ENCODE data around the gene IFNL1. TPM values are rescaled to one million over a fixed set of nuclear protein-coding genes. Genes with fewer than 3 reads are reported as not detected.

The IFNL1 gene
- total RNA-seq, 1 donor from 2014 or later = not detected

DNA sequence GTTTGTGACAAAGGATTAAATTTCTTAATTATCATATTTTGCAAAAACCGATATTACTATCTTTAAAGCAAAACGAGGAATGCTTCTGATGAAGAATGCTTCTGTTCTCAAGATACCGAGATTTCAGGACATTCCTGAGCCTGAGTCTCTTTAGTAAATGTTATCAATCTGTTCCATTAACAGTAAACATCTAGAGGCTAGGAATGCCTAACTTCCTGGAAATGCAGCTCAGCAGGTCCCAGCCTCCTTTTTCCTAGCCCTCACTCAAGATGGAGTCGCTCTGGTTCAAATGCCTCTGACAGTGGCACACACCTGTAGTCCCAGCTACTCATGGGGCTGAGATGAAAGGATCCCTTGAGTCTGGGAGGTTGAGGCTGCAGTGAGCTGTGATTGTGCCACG lies 45.1 kb upstream of the IFNL1 start:
- TF ChIP-seq, protein P1, sequence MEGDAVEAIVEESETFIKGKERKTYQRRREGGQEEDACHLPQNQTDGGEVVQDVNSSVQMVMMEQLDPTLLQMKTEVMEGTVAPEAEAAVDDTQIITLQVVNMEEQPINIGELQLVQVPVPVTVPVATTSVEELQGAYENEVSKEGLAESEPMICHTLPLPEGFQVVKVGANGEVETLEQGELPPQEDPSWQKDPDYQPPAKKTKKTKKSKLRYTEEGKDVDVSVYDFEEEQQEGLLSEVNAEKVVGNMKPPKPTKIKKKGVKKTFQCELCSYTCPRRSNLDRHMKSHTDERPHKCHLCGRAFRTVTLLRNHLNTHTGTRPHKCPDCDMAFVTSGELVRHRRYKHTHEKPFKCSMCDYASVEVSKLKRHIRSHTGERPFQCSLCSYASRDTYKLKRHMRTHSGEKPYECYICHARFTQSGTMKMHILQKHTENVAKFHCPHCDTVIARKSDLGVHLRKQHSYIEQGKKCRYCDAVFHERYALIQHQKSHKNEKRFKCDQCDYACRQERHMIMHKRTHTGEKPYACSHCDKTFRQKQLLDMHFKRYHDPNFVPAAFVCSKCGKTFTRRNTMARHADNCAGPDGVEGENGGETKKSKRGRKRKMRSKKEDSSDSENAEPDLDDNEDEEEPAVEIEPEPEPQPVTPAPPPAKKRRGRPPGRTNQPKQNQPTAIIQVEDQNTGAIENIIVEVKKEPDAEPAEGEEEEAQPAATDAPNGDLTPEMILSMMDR (IDR thresholded peaks at IDR 0.05; ENCODE audit: partially characterized antibody, unreplicated experiment) = no peak
- peaks cover 2% of the 10 kb centered on the region for H3K9me3 Mint-ChIP-seq (ENCODE audit: unreplicated experiment)
- H3K27ac Mint-ChIP-seq (ENCODE audit: unreplicated experiment) = no peak overlapping the region
- no peaks in the 10 kb centered on the region for H3K4me1 Mint-ChIP-seq (ENCODE audit: low read depth, unreplicated experiment)
- no peak overlapping the region for H3K4me3 Mint-ChIP-seq (ENCODE audit: unreplicated experiment)
- no peak for DNase-seq
- H3K36me3 Mint-ChIP-seq (ENCODE audit: unreplicated experiment) = no peaks in the 10 kb centered on the region
- peaks cover 6% of the 10 kb centered on the region for H3K27me3 Mint-ChIP-seq (ENCODE audit: unreplicated experiment)

DNA sequence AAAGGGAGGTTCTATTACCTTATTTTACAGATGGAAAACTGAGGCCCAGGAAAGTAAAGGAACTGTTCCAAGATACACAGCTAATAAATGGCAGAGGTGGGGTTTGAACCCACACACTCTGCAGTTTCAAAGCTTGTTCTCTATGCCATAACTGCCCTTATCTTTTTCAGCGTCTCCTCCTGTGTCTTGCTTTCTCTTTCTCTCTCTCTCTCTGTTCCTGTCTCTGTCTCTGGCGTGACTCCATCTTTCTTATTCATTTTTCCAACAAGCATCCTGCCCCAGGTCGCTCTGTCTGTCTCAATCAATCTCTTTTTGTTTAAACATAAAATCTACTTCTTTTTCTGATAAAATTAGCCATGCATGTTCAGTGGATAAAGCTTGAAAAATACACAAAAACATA lies 44.4 kb upstream of the IFNL1 start:
- no peak for DNase-seq
- TF ChIP-seq, protein P1 (IDR thresholded peaks at IDR 0.05; ENCODE audit: partially characterized antibody, unreplicated experiment) = no peak
- no peaks in the 10 kb centered on the region for H3K36me3 Mint-ChIP-seq (ENCODE audit: unreplicated experiment)
- H3K9me3 Mint-ChIP-seq (ENCODE audit: unreplicated experiment) = peaks cover 2% of the 10 kb centered on the region
- no peak overlapping the region for H3K27ac Mint-ChIP-seq (ENCODE audit: unreplicated experiment)
- H3K27me3 Mint-ChIP-seq (ENCODE audit: unreplicated experiment) = peaks cover 6% of the 10 kb centered on the region
- H3K4me3 Mint-ChIP-seq (ENCODE audit: unreplicated experiment) = no peak overlapping the region
- no peaks in the 10 kb centered on the region for H3K4me1 Mint-ChIP-seq (ENCODE audit: low read depth, unreplicated experiment)

DNA sequence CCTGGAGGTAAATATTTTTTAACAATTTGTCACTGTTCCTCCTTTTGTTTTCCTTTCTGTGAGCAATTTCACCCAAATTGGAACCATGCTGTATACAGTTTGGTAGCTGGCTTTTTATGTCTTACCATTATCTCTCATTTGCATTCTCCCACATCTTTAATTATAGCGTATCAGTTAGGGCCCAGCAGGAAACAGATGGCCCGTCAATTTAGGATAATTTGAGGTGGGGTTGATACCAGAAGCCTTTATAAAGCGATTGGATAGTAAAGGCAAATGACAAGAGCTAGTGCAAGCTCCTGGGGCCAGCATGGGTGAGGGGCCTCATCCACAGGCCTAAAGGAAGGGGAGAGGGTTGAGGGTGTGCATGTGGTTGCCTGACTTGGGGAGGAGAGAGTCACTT lies 43.7 kb upstream of the IFNL1 start:
- DNase-seq = no peak
- no peaks in the 10 kb centered on the region for H3K4me1 Mint-ChIP-seq (ENCODE audit: low read depth, unreplicated experiment)
- peaks cover 4% of the 10 kb centered on the region for H3K9me3 Mint-ChIP-seq (ENCODE audit: unreplicated experiment)
- TF ChIP-seq, protein P1 (IDR thresholded peaks at IDR 0.05; ENCODE audit: partially characterized antibody, unreplicated experiment) = no peak
- no peaks in the 10 kb centered on the region for H3K36me3 Mint-ChIP-seq (ENCODE audit: unreplicated experiment)
- no peak overlapping the region for H3K27ac Mint-ChIP-seq (ENCODE audit: unreplicated experiment)
- H3K27me3 Mint-ChIP-seq (ENCODE audit: unreplicated experiment) = peaks cover 6% of the 10 kb centered on the region
- H3K4me3 Mint-ChIP-seq (ENCODE audit: unreplicated experiment) = no peak overlapping the region

DNA sequence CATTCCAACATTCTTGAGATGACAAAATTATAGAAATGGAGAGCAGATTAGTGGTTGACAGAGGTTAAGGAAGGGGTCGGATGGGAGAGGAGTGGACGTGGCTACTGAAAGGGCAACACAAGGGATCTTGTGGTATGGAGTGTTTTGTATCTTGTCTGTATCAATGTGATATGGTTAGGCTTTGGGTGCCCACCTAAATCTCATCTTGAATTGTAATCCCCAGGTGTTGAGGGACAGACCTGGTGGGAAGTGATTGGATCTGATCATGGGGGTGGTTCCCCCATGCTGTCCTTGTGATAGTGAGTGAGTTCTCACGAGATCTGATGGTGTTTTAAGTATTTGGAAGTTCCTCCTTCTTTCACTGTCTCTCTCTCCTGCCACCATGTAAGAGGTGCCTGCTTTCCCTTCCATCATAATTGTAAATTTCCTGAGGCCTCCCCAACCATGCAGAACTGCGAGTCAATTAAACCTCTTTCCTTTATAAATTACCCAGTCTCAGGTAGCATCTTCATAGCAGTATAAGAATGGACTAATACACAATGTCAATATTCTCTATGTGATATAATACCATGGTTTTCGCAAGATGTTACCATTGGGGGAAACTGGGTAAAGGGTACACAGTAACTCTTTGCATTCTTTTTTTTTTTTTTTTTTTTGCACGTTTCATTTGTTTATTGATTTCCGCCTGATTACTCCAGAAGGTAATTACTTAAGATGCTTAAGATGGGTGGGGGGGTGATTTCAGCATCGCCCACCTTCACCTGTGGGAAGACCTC lies 42.6 kb upstream of the IFNL1 start:
- Mint-ChIP-seq H3K4me3 (ENCODE audit: unreplicated experiment) (no peak overlapping the region), H3K27ac (ENCODE audit: unreplicated experiment) (no peak overlapping the region), H3K36me3 (ENCODE audit: unreplicated experiment) (no peaks in the 10 kb centered on the region), H3K4me1 (ENCODE audit: low read depth, unreplicated experiment) (no peaks in the 10 kb centered on the region), H3K9me3 (ENCODE audit: unreplicated experiment) (peaks cover 4% of the 10 kb centered on the region), H3K27me3 (ENCODE audit: unreplicated experiment) (peaks cover 6% of the 10 kb centered on the region)
- no peak for DNase-seq
- TF ChIP-seq, protein P1 (IDR thresholded peaks at IDR 0.05; ENCODE audit: partially characterized antibody, unreplicated experiment) = no peak

DNA sequence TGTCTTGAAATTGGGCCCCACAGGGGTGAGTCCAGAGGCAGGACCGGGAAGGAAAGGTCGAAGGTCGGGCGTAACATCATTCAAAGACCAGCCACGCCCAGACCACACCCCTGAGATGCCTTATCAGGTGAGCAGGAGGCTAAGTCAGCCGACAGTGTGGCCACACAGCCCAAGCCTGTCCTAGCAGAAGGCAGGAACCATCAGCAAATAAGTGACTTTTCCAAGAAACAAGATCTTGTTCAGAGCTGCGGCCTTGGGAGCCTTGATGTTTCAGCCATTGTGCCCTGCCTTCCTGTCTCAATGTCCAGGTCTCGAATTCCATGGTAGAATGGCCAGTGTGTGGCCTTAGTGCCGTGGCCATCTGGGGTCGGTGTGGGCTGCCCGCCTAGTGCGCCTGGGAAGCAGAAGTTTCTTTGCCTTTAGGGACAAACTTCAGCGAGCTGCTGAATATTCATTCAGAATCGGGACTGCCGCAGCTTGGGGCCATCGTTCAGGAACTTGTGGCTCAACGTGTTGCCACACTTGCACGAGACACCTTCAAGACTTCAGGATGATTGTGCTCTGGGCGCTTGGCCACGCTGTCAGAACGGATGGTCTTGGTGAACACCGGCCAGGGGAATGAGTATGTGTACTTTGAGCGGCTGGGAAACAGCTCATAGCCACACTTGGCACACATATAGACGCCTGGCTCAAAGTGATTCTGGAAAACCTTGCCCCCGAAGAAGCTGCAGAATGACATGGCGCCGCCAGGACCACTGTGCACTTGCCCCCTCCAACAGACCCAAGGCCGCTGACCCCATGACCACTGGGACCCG lies 41.5 kb upstream of the IFNL1 start:
- TF ChIP-seq, protein P1 (IDR thresholded peaks at IDR 0.05; ENCODE audit: partially characterized antibody, unreplicated experiment) = no peak
- H3K4me3 Mint-ChIP-seq (ENCODE audit: unreplicated experiment) = no peak overlapping the region
- no peak for DNase-seq
- no peak overlapping the region for H3K27ac Mint-ChIP-seq (ENCODE audit: unreplicated experiment)
- H3K4me1 Mint-ChIP-seq (ENCODE audit: low read depth, unreplicated experiment) = no peaks in the 10 kb centered on the region
- H3K9me3 Mint-ChIP-seq (ENCODE audit: unreplicated experiment) = peaks cover 4% of the 10 kb centered on the region
- peaks cover 2% of the 10 kb centered on the region for H3K27me3 Mint-ChIP-seq (ENCODE audit: unreplicated experiment)
- no peaks in the 10 kb centered on the region for H3K36me3 Mint-ChIP-seq (ENCODE audit: unreplicated experiment)
